HG02763 (cell line): ENCODE results near the gene KLK15.
"Not testable (repeated sequence)": the region's sequence is repeated elsewhere in the genome, so short reads cannot be mapped to it uniquely, and the experiment has no call there.

Source experiments
- ATAC-seq: cut with Tn5 transposase; IDR thresholded peaks from one replicate; pipeline ENCODE4 v1.9.1; 2021; ENCODE audit warnings: mild to moderate bottlenecking, moderate library complexity; ENCODE audit not compliant: unreplicated experiment

KLK15 gene

GRCh38 chr19:50797781-50798658 lies 35.4 kb downstream of the KLK15 start:
- ATAC-seq: no peak

- no peak for ATAC-seq
Measured at GRCh38 chr19:50797429-50797780, 36.0 kb downstream of the KLK15 start.

GRCh38 chr19:50796634-50797428 lies 36.5 kb downstream of the KLK15 start:
- ATAC-seq: no peak

- no peak for ATAC-seq
Measured at GRCh38 chr19:50796128-50796633, 37.2 kb downstream of the KLK15 start.

- no peak for ATAC-seq
Measured at GRCh38 chr19:50795664-50796073, 37.7 kb downstream of the KLK15 start.

GRCh38 chr19:50794876-50795663 lies 38.3 kb downstream of the KLK15 start:
- no peak for ATAC-seq

GRCh38 chr19:50794074-50794875 lies 39.1 kb downstream of the KLK15 start:
- no peak for ATAC-seq

- ATAC-seq: no peak
Measured at GRCh38 chr19:50793558-50794065, 39.8 kb downstream of the KLK15 start.

GRCh38 chr19:50792272-50793250 lies 40.8 kb downstream of the KLK15 start:
- no peak for ATAC-seq

- ATAC-seq: no peak
Measured at GRCh38 chr19:50791594-50792271, 41.6 kb downstream of the KLK15 start.

GRCh38 chr19:50790922-50791467 lies 42.4 kb downstream of the KLK15 start:
- ATAC-seq: no peak

- no peak for ATAC-seq
Measured at GRCh38 chr19:50790396-50790795, 43.0 kb downstream of the KLK15 start, which contains the start of gene ACP4. TSS of gene ACP4 (plus strand) at chr19:50790415. CDS start at chr19:50790415, 0 bp downstream.

GRCh38 chr19:50785329-50785728 lies 48.0 kb downstream of the KLK15 start:
- no peak for ATAC-seq

GRCh38 chr19:50784710-50785109 lies 48.7 kb downstream of the KLK15 start:
- no peak for ATAC-seq

GRCh38 chr19:50783848-50784152 lies 49.6 kb downstream of the KLK15 start:
- not testable (repeated sequence) for ATAC-seq

- no peak for ATAC-seq
Measured at GRCh38 chr19:50780753-50781435, 52.5 kb downstream of the KLK15 start.
